SJCRH30 (cell line): ENCODE data around the gene AANAT. TPM values are rescaled to one million over a fixed set of nuclear protein-coding genes. Genes with fewer than 3 reads are reported as not detected.

Experiments used
- DNase-seq, 2 experiments: peaks; one replicate each; pipeline ENCODE4 v3.0.0-alpha.2; 2015 to 2020
- H3K27ac ChIP-seq: fragments of 250-450 bp; sonication (Bioruptor Pico); 2 replicates; pipeline ENCODE4 v1.5.1; 2020; ENCODE audit warnings: mild to moderate bottlenecking, moderate library complexity
- H3K27me3 ChIP-seq: fragments of 250-450 bp; sonication (Bioruptor Pico); 2 replicates; pipeline ENCODE4 v1.5.1; 2020; ENCODE audit warnings: mild to moderate bottlenecking, moderate library complexity
- H3K36me3 ChIP-seq: fragments of 250-450 bp; sonication (Bioruptor Pico); 2 replicates; pipeline ENCODE4 v1.5.1; 2020; ENCODE audit warnings: mild to moderate bottlenecking, moderate library complexity
- H3K4me1 ChIP-seq: fragments of 250-450 bp; sonication (Bioruptor Pico); 2 replicates; pipeline ENCODE4 v1.5.1; 2020; ENCODE audit warnings: mild to moderate bottlenecking, moderate library complexity
- H3K4me3 ChIP-seq: fragments of 250-450 bp; sonication (Bioruptor Pico); 2 replicates; pipeline ENCODE4 v1.5.1; 2020; ENCODE audit warnings: mild to moderate bottlenecking, moderate library complexity
- H3K9me3 ChIP-seq: fragments of 250-450 bp; sonication (Bioruptor Pico); replicated peaks from 2 replicates; pipeline ENCODE4 v1.5.1; 2020; ENCODE audit warnings: mild to moderate bottlenecking, moderate library complexity
- total RNA-seq: library from RNA; depleted of rRNA; stranded (reverse); fragments of >200 nt; shearing (Covaris generic); gene quantifications from 2 replicates; pipeline ENCODE4 v1.2.3, GENCODE V29; 2014

The AANAT gene
- total RNA-seq, 1 experiment from 2014 or later: 0.24 TPM

GRCh38 chr17:76479515-76480060, 12.2 kb downstream of the AANAT start:
- no peak for DNase-seq
- peaks cover 10% of the 10 kb centered on the region; the same call in 1 of the 2 replicates for H3K4me1 ChIP-seq
- no peak overlapping the region for H3K4me3 ChIP-seq

GRCh38 chr17:76480632-76481031, 13.2 kb downstream of the AANAT start:
- peak overlapping the region; percentile 91 for H3K27ac ChIP-seq

More at GRCh38 chr17:76479515-76480060, 12.2 kb downstream of the AANAT start:
- no peaks in the 10 kb centered on the region for H3K27me3 ChIP-seq
- no peaks in the 10 kb centered on the region for H3K36me3 ChIP-seq
- H3K9me3 ChIP-seq: no peaks in the 10 kb centered on the region
- no peak overlapping the region for H3K27ac ChIP-seq

GRCh38 chr17:76481071-76481655, 13.8 kb downstream of the AANAT start:
- Histone ChIP-seq H3K27ac (peak overlapping the region; percentile 91), H3K36me3 (no peaks in the 10 kb centered on the region), H3K9me3 (no peaks in the 10 kb centered on the region), H3K27me3 (no peaks in the 10 kb centered on the region), H3K4me1 (peaks cover 10% of the 10 kb centered on the region; the same call in 1 of the 2 replicates), H3K4me3 (peak overlapping the region; percentile 59)
- peak; percentile 89 to 91 for DNase-seq

More at GRCh38 chr17:76480632-76481031, 13.2 kb downstream of the AANAT start:
- no peaks in the 10 kb centered on the region for H3K27me3 ChIP-seq
- peaks cover 10% of the 10 kb centered on the region; the same call in 1 of the 2 replicates for H3K4me1 ChIP-seq
- H3K4me3 ChIP-seq: peak overlapping the region; percentile 59
- H3K36me3 ChIP-seq: no peaks in the 10 kb centered on the region
- H3K9me3 ChIP-seq: no peaks in the 10 kb centered on the region
- peak; percentile 89 to 92 for DNase-seq

GRCh38 chr17:76484228-76484725, 16.9 kb downstream of the AANAT start:
- Histone ChIP-seq H3K9me3 (no peaks in the 10 kb centered on the region), H3K36me3 (no peaks in the 10 kb centered on the region), H3K4me3 (no peak overlapping the region), H3K27ac (no peak overlapping the region), H3K27me3 (no peaks in the 10 kb centered on the region), H3K4me1 (peaks cover 10% of the 10 kb centered on the region; the same call in 1 of the 2 replicates)
- no peak for DNase-seq

- H3K27ac ChIP-seq: no peak overlapping the region
- H3K4me3 ChIP-seq: 0 out of 2 replicates have a peak overlapping the region, but pooled peaks have one; percentile 5
- H3K9me3 ChIP-seq: no peaks in the 10 kb centered on the region
Measured at GRCh38 chr17:76485569-76485968, 18.2 kb downstream of the AANAT start.

GRCh38 chr17:76487451-76488192, 20.2 kb downstream of the AANAT start:
- Histone ChIP-seq H3K9me3 (no peaks in the 10 kb centered on the region), H3K4me1 (peaks cover 16% of the 10 kb centered on the region), H3K36me3 (no peaks in the 10 kb centered on the region), H3K4me3 (no peak overlapping the region), H3K27me3 (no peaks in the 10 kb centered on the region), H3K27ac (no peak overlapping the region)
- no peak for DNase-seq

More at GRCh38 chr17:76485569-76485968, 18.2 kb downstream of the AANAT start:
- H3K36me3 ChIP-seq: no peaks in the 10 kb centered on the region
- peaks cover 7% of the 10 kb centered on the region; the same call in 1 of the 2 replicates for H3K4me1 ChIP-seq
- DNase-seq: peak; percentile 50 to 66
- H3K27me3 ChIP-seq: no peaks in the 10 kb centered on the region

GRCh38 chr17:76490112-76490710, 22.8 kb downstream of the AANAT start:
- Histone ChIP-seq H3K27me3 (no peaks in the 10 kb centered on the region), H3K9me3 (no peaks in the 10 kb centered on the region), H3K36me3 (no peaks in the 10 kb centered on the region), H3K27ac (no peak overlapping the region), H3K4me1 (peaks cover 31% of the 10 kb centered on the region), H3K4me3 (no peak overlapping the region)
- no peak for DNase-seq

GRCh38 chr17:76491271-76492122, 24.1 kb downstream of the AANAT start:
- peak overlapping the region; percentile 64 for H3K27ac ChIP-seq
- peak in 1 of 2 experiments; percentile 43 for DNase-seq
- H3K27me3 ChIP-seq: no peaks in the 10 kb centered on the region

GRCh38 chr17:76492123-76492988, 25.0 kb downstream of the AANAT start:
- Histone ChIP-seq H3K4me1 (peaks cover 31% of the 10 kb centered on the region), H3K27ac (peak overlapping the region; percentile 64), H3K27me3 (no peaks in the 10 kb centered on the region), H3K36me3 (no peaks in the 10 kb centered on the region), H3K4me3 (peak overlapping the region; percentile 27), H3K9me3 (no peaks in the 10 kb centered on the region)
- peak; percentile 77 to 89 for DNase-seq

More at GRCh38 chr17:76491271-76492122, 24.1 kb downstream of the AANAT start:
- Histone ChIP-seq H3K4me1 (peaks cover 31% of the 10 kb centered on the region), H3K4me3 (no peak overlapping the region), H3K9me3 (no peaks in the 10 kb centered on the region), H3K36me3 (no peaks in the 10 kb centered on the region)

GRCh38 chr17:76492989-76493501, 25.6 kb downstream of the AANAT start:
- H3K36me3 ChIP-seq: no peaks in the 10 kb centered on the region
- no peaks in the 10 kb centered on the region for H3K27me3 ChIP-seq
- peaks cover 35% of the 10 kb centered on the region for H3K4me1 ChIP-seq
- peak overlapping the region; percentile 27 for H3K4me3 ChIP-seq
- no peaks in the 10 kb centered on the region for H3K9me3 ChIP-seq
- peak; percentile 88 to 90 for DNase-seq
- peak overlapping the region; percentile 64 for H3K27ac ChIP-seq

GRCh38 chr17:76493505-76494167, 26.2 kb downstream of the AANAT start:
- Histone ChIP-seq H3K4me1 (peaks cover 39% of the 10 kb centered on the region), H3K27ac (peak overlapping the region; percentile 64), H3K36me3 (no peaks in the 10 kb centered on the region), H3K4me3 (peak overlapping the region; percentile 27), H3K9me3 (no peaks in the 10 kb centered on the region), H3K27me3 (no peaks in the 10 kb centered on the region)
- DNase-seq: no peak

GRCh38 chr17:76495663-76496400, 28.4 kb downstream of the AANAT start:
- H3K36me3 ChIP-seq: no peaks in the 10 kb centered on the region
- no peak overlapping the region for H3K4me3 ChIP-seq
- no peaks in the 10 kb centered on the region for H3K9me3 ChIP-seq
- no peak overlapping the region for H3K27ac ChIP-seq
- DNase-seq: no peak
- H3K27me3 ChIP-seq: no peaks in the 10 kb centered on the region
- H3K4me1 ChIP-seq: peaks cover 44% of the 10 kb centered on the region
